Endothelial cell of umbilical vein (primary cell): Measurements from ENCODE around the gene PPP1R16B. TPM values are rescaled to one million over a fixed set of nuclear protein-coding genes. Genes with fewer than 3 reads are reported as not detected.
A peak's percentile ranks its signal among the peaks of the same experiment; 100 is the strongest.
"Not testable (repeated sequence)": the region's sequence is repeated elsewhere in the genome, so short reads cannot be mapped to it uniquely, and the experiment has no call there.

Experiments
- BruUV-seq: library from RNA; stranded (reverse); fragments of 400-500 nt; replicated peaks from 2 replicates; lab custom pipeline; 2021; lab: Mats Ljungman, UMichigan
- CTCF ChIA-PET: fragments of 300-600, 350-600 bp; sonication (Branson Sonifier 250); formaldehyde crosslinking; loops from one replicate; lab custom pipeline; 2021; ENCODE audit warnings: antibody characterized with exemption, inconsistent platforms; lab: Charles Lee
- POLR2A ChIA-PET: fragments of 300-600, 350-600 bp; sonication (Branson Sonifier 250); formaldehyde crosslinking; loops from one replicate; lab custom pipeline; 2021; ENCODE audit warnings: antibody characterized with exemption, inconsistent platforms; lab: Charles Lee
- DNase-seq: peaks from one replicate; pipeline ENCODE4 v3.0.0-alpha.2; 2011; ENCODE audit warnings: low read depth, low spot score
- FAIRE-seq: peaks from 2 replicates; lab custom pipeline; 2011; peaks lifted over from hg19 to GRCh38; lab: Jason Lieb, UNC
- H2AFZ ChIP-seq: 2 replicates; pipeline ENCODE4 v1.6.0; 2012; ENCODE audit warnings: low read depth, low read length, control low read depth, inconsistent platforms
- H3K27ac ChIP-seq: 2 replicates; pipeline ENCODE4 v1.5.1; 2011; ENCODE audit warnings: low read depth, mild to moderate bottlenecking, control low read depth, low read length, moderate library complexity; ENCODE audit not compliant: insufficient read depth
- H3K27me3 ChIP-seq, 2 experiments: 2 replicates each; pipeline versions ENCODE4 v1.6.0 to v1.6.1; 2011; ENCODE audit warnings: low read length in 2 of 2, mixed read lengths in 1 of 2; ENCODE audit not compliant: control insufficient read depth in 2 of 2, insufficient read depth in 2 of 2
- H3K36me3 ChIP-seq, 2 experiments: 2 replicates in 1 of 2; 3 replicates in 1 of 2; pipeline ENCODE4 v1.5.1; 2011; ENCODE audit warnings: low read length in 2 of 2, mild to moderate bottlenecking in 1 of 2, moderate library complexity in 1 of 2; ENCODE audit not compliant: control insufficient read depth in 2 of 2, insufficient read depth in 2 of 2; ENCODE audit errors: extremely low read depth in 1 of 2
- H3K4me1 ChIP-seq: 3 replicates; pipeline ENCODE4 v1.5.1; 2011; ENCODE audit warnings: mild to moderate bottlenecking, low read length; ENCODE audit not compliant: control insufficient read depth, insufficient read depth; ENCODE audit errors: extremely low read depth
- H3K4me2 ChIP-seq: 2 replicates; pipeline ENCODE4 v1.6.1; 2011; ENCODE audit warnings: low read length, control low read depth, mixed read lengths; ENCODE audit not compliant: insufficient read depth
- H3K4me3 ChIP-seq, 3 experiments: fragments of 200-600 bp in 1 of 3; sonication (generic), shearing (Covaris generic) in 1 of 3; replicated peaks in 1 of 3; 2 replicates each; pipeline ENCODE4 v1.5.1; 2011 to 2016; ENCODE audit warnings: control low read depth in 3 of 3, low read length in 3 of 3, mild to moderate bottlenecking in 2 of 3, inconsistent platforms in 1 of 3, low read depth in 1 of 3, moderate library complexity in 1 of 3; ENCODE audit not compliant: insufficient read depth in 1 of 3
- H3K79me2 ChIP-seq: 2 replicates; pipeline ENCODE4 v1.6.0; 2012; ENCODE audit warnings: low read length, inconsistent platforms; ENCODE audit not compliant: control insufficient read depth, insufficient read depth
- H3K9ac ChIP-seq: replicated peaks from 2 replicates; pipeline ENCODE3; 2011; ENCODE audit warnings: low read length, control low read depth; ENCODE audit not compliant: insufficient read depth; ENCODE audit errors: extremely low read depth
- H3K9me1 ChIP-seq: replicated peaks from 3 replicates; pipeline ENCODE4 v1.6.0; 2011; ENCODE audit warnings: mild to moderate bottlenecking, low read length; ENCODE audit not compliant: control insufficient read depth, insufficient read depth; ENCODE audit errors: extremely low read depth
- H3K9me3 ChIP-seq: replicated peaks from 2 replicates; pipeline ENCODE4 v1.5.1; 2012; ENCODE audit warnings: low read length, inconsistent platforms; ENCODE audit not compliant: control insufficient read depth, insufficient read depth
- H4K20me1 ChIP-seq: replicated peaks from 2 replicates; pipeline ENCODE3; 2011; ENCODE audit warnings: mild to moderate bottlenecking, low read length; ENCODE audit not compliant: control insufficient read depth, insufficient read depth; ENCODE audit errors: extremely low read depth
- EZH2 ChIP-seq: IDR thresholded peaks from 2 replicates; pipeline ENCODE4 v1.6.1; 2012; ENCODE audit warnings: borderline replicate concordance, low read depth, mild to moderate bottlenecking, moderate library complexity, low read length, inconsistent platforms; ENCODE audit not compliant: severe bottlenecking
- FOS ChIP-seq: IDR thresholded peaks from 2 replicates; pipeline ENCODE4 v1.6.1; 2011; ENCODE audit warnings: mild to moderate bottlenecking, low read length, moderate library complexity, borderline replicate concordance; ENCODE audit not compliant: insufficient read depth
- GATA2 ChIP-seq: IDR thresholded peaks from 2 replicates; pipeline ENCODE4 v1.7.0; 2011; ENCODE audit warnings: low read depth, mild to moderate bottlenecking, moderate library complexity, mixed read lengths, low read length; ENCODE audit not compliant: insufficient read length, insufficient read depth
- JUN ChIP-seq: IDR thresholded peaks from 2 replicates; pipeline ENCODE4 v1.6.1; 2011; ENCODE audit warnings: borderline replicate concordance, low read depth; ENCODE audit not compliant: insufficient read length, insufficient read depth
- MAX ChIP-seq: IDR thresholded peaks from 2 replicates; pipeline ENCODE4 v1.6.1; 2011; ENCODE audit not compliant: insufficient read depth, insufficient read length
- MYC ChIP-seq: IDR thresholded peaks from one replicate; pipeline ENCODE4 v1.6.1; 2011; ENCODE audit warnings: mild to moderate bottlenecking, low read depth, low read length
- POLR2A ChIP-seq: IDR thresholded peaks from 2 replicates; pipeline ENCODE4 v1.6.1; 2012; ENCODE audit warnings: low read depth, mild to moderate bottlenecking, control low read depth, low read length
- POLR2AphosphoS5 ChIP-seq: IDR thresholded peaks from 2 replicates; pipeline ENCODE4 v1.6.1; 2012; ENCODE audit warnings: low read depth, mild to moderate bottlenecking, control low read depth, low read length, moderate library complexity; ENCODE audit not compliant: insufficient read depth
- dilution Hi-C: fragments of 300-500 bp; cut with MboI; formaldehyde crosslinking; loops from one replicate; pipeline ENCODE4 v1.15.0; 2019; ENCODE audit warnings: low sequenced_read_pairs; ENCODE audit not compliant: extremely low pct_ligation_motif_present
- intact Hi-C: fragments of 100-400 bp; cut with micrococcal nuclease; formaldehyde crosslinking; loops from one replicate; pipeline ENCODE4 v1.10.0; 2022
- polyA plus RNA-seq, 4 experiments: library from polyadenylated mRNA; depleted of rRNA in 3 of 4; stranded (reverse) in 3 of 4; unstranded in 1 of 4; fragments of >200 nt; gene quantifications; 2 replicates each; pipeline versions ENCODE4 v1.2.1 to v1.2.3, GENCODE V29; 2011 to 2012; ENCODE audit warnings: missing spikeins in 1 of 4
- total RNA-seq: library from RNA; stranded (reverse); gene quantifications from 2 replicates; pipeline ENCODE4 v1.2.3, GENCODE V29; 2021
- TF ChIP-seq, protein P1 (sequence below), 2 donors: IDR thresholded peaks; 1 replicate in 1 of 2; 2 replicates in 1 of 2; pipeline ENCODE4 v1.5.1; 2011; ENCODE audit warnings: low read length in 2 of 2, mild to moderate bottlenecking in 2 of 2, moderate library complexity in 2 of 2, control low read depth in 1 of 2, inconsistent platforms in 1 of 2, low read depth in 1 of 2; ENCODE audit not compliant: insufficient read depth in 1 of 2; ENCODE audit errors: extremely low read depth in 1 of 2

The PPP1R16B gene
- total and polyA plus RNA-seq, 2 donors (not counting 3 experiments of a cell fraction or from before 2014, with no cell fraction given): 34.7 to 68.1 TPM

DNA sequence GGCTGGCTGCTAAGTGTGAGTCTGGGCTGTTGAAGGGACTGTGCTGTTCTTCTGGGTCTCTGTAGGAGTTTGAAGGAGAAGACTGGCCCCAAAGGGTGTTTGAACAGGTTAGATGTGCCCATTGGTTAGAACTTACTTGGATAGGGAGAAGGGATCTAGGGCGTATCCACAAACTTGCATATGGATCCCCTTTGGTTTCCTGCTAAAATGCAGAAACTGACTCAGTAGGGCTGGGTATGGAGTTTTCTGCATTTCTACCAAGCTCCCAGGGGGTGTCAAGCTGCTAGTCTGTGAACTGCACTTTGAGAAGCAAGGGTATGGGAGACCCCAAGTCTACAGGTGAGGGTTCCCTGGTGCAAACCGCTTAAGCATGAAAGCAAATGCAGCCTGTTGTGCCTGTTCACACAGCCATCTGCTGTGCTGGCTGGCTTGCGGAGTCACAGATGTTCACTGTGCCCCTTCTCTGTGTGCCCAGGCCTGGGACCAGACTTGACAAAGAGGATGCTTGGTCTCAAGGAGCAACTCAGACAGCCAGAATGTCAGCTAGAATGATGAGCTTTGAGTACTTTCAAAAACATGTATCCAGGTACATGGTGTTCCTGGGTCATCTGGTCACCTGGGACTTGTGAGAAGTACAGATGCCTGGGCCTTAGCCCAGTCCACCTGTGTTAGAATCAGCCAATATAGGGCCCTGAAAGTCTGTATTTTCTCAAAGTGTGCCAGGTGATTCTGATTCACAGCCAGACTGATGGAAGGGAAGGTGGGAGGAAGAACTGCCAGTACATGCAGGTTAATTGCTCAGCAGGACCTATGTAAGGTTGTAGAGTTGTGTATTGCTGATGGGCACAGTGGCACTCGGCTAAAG is 7.4 kb downstream of the PPP1R16B start:
- Histone ChIP-seq H3K4me3 (no peak overlapping the region), H3K9ac (no peak overlapping the region), H3K36me3 (peaks cover 0 to 11% of the 10 kb centered on the region in 2 experiments), H3K27ac (peak overlapping the region; percentile 19), H3K9me3 (no peaks in the 10 kb centered on the region), H2AFZ (no peak overlapping the region), H3K79me2 (no peaks in the 10 kb centered on the region), H3K9me1 (no peaks in the 10 kb centered on the region), H3K4me1 (peaks cover 39% of the 10 kb centered on the region), H4K20me1 (no peaks in the 10 kb centered on the region), H3K4me2 (no peak overlapping the region), H3K27me3 (no peaks in the 10 kb centered on the region)
- CTCF ChIA-PET: interaction anchor here (1.2 to 1.8 kb wide), 3 partner anchors 14 to 81 kb away, joined by 6 to 14 read pairs (median 7); no protein-coding TSS in a partner anchor
- BruUV-seq: no TSS peak
- DNase-seq (no peak), FAIRE-seq (no peak)
- intact Hi-C loops: loop anchor here (1.0 kb wide), 1 partner anchor 14 kb away; no protein-coding TSS in a partner anchor
- dilution Hi-C loops: no loop called here
- TF ChIP-seq EZH2 (no peak), JUN (no peak), POLR2AphosphoS5 (no peak), GATA2 (no peak), FOS (no peak), POLR2A (no peak), MAX (no peak), MYC (no peak)
- TF ChIP-seq, protein P1, sequence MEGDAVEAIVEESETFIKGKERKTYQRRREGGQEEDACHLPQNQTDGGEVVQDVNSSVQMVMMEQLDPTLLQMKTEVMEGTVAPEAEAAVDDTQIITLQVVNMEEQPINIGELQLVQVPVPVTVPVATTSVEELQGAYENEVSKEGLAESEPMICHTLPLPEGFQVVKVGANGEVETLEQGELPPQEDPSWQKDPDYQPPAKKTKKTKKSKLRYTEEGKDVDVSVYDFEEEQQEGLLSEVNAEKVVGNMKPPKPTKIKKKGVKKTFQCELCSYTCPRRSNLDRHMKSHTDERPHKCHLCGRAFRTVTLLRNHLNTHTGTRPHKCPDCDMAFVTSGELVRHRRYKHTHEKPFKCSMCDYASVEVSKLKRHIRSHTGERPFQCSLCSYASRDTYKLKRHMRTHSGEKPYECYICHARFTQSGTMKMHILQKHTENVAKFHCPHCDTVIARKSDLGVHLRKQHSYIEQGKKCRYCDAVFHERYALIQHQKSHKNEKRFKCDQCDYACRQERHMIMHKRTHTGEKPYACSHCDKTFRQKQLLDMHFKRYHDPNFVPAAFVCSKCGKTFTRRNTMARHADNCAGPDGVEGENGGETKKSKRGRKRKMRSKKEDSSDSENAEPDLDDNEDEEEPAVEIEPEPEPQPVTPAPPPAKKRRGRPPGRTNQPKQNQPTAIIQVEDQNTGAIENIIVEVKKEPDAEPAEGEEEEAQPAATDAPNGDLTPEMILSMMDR (IDR thresholded peaks at IDR 0.05; ENCODE audit: extremely low read depth in 1 of 2, insufficient read depth in 1 of 2, low read depth in 1 of 2, low read length in 2 of 2): no peak
- POLR2A ChIA-PET: interaction anchor here (1.3 kb wide), 1 partner anchor 15 kb away, joined by 12 read pairs; no protein-coding TSS in a partner anchor

GRCh38 chr20:38813574-38813962 is 8.1 kb downstream of the PPP1R16B start:
- H3K27me3 ChIP-seq, H3K9me1 ChIP-seq, H3K9me3 ChIP-seq, H3K9ac ChIP-seq, POLR2A ChIA-PET, H3K4me3 ChIP-seq, H4K20me1 ChIP-seq, H3K27ac ChIP-seq, FAIRE-seq, dilution Hi-C loops, CTCF ChIA-PET, DNase-seq, H2AFZ ChIP-seq, BruUV-seq, H3K4me2 ChIP-seq, intact Hi-C loops, H3K79me2 ChIP-seq: not testable (repeated sequence)
- Histone ChIP-seq H3K36me3 (peaks cover 0 to 11% of the 10 kb centered on the region in 2 experiments), H3K4me1 (peaks cover 34% of the 10 kb centered on the region)
